Fibroblast of skin of back (primary cell): ENCODE results near the gene ITPR3.
"Not testable (repeated sequence)": the region's sequence is repeated elsewhere in the genome, so short reads cannot be mapped to it uniquely, and the experiment has no call there.

Source experiments
- DNase-seq: peaks from one replicate; pipeline ENCODE4 v3.0.0-alpha.2; 2013

The ITPR3 gene

DNA sequence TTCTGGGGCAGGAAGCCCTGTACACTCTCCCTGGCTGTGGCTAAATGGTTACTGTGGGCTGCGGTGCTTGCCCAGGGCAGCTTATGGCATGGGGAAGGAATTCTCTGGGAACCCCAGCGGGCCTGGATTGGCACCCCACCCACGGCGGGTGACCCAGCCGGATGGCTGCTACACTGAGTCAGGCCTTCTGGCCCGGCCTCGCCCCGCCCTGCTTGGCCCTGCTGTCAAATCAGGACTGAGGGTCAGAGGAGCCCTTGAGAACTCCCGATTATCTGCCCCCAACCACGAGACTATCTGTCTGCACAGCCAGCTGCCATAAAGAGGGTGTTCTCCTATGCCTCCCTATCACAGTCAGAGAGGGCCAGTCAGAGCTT, 7.3 kb upstream of the ITPR3 start:
- DNase-seq, result peak; percentile 56

DNA sequence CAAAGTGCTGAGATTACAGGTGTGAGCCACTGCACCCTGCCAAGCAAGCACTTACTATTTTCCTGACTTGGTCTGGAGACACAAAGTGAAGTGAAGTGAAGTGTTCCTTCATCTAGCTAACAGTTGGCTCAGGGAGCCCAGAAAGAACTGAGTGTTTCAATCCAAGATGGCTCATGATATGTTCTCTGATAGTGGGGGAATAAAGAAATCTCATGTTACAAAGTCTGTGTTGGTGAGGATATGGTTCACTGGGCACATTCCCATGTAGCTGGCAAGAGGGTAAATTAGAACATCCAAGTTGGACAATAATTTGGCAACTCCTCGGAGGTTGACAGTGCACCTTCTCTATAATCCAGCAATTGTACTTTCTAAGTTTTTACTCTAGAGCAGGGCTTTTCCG, 5.0 kb upstream of the ITPR3 start:
- no peak for DNase-seq

DNA sequence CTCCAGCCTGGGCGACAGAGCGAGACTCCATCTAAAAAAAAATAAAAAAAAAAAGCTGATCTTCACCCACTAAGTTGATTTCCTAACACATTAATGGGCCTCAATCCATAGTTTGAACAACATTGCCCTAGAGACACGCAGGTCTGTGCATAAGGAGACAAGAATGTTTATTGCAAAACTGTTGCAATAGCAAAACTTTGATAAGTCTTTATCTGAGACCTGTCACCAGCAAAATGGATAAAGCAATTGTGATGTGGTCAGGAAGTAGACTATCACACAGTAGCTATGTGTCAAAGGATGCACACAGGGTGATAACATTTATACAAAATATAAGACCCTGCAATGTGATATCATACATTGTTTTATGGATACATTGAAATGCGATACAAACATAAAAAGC, 4.2 kb upstream of the ITPR3 start:
- no peak for DNase-seq

DNA sequence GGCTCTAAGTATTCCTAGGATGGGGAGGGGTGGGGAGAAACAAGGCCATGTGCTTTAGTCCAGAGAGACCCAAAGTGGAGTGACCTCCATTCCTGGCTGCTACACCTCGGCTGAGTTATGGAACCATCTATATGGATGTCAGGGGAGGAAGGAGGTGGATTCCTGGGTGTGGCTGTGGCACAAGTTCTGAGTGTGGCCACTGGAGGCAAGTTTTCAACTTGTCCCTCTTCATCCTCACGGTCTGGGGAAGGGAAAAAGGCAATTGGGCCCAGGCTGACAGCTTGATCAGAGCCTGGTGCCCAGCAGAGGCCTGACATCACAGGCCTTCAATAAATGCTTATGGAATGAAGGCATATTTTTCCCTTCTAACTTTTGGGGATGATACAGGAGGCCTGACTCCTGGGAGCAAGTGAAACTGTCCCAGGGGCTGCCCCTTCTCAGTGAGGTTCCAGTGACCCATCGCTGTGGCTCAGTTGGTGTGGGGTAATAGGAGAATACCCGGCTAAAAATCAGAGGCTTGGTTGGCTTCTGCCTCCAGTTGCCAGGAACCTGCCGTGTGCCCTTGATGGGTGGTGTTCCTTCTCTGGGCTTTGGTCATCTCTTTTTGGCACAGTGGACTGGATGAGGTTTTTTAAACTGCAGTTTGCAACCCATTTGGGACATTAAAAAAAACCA, 1.8 kb upstream of the ITPR3 start:
- no peak for DNase-seq

DNA sequence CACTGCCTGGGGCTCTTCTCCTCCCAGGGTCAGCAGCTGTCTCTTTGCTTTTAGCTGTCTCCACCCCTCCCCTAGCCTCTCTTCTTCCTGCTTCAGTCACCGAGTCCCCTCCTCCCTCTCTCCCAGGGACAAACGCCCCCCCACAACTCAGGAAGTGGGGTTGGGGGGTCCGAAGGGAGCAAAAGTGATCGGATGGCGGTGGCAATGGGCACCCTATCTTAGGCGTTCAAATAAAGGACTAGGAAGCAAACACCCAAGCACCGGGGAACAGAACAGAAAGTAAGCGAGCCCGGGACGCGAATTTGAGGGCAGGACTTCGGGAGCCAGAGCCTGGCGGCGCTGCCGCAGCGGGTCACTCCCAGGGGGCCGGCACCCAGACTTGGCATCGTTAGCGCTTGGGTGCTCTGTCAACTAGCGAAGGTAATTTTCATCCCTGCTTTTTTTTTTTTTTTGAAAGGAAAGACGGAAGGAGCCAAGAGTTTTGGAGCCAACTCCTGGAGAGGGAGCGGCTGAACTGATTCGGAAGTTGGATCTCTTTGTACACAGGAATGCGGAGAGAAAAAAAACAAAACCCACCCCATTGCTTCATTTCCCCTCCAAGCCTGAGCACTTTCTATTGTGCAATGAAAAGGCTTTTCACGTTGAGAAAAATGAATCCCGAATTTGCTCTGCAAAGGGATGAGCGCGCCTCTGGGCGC, 815 bp upstream of the ITPR3 start:
- DNase-seq, result peak; percentile 25

DNA sequence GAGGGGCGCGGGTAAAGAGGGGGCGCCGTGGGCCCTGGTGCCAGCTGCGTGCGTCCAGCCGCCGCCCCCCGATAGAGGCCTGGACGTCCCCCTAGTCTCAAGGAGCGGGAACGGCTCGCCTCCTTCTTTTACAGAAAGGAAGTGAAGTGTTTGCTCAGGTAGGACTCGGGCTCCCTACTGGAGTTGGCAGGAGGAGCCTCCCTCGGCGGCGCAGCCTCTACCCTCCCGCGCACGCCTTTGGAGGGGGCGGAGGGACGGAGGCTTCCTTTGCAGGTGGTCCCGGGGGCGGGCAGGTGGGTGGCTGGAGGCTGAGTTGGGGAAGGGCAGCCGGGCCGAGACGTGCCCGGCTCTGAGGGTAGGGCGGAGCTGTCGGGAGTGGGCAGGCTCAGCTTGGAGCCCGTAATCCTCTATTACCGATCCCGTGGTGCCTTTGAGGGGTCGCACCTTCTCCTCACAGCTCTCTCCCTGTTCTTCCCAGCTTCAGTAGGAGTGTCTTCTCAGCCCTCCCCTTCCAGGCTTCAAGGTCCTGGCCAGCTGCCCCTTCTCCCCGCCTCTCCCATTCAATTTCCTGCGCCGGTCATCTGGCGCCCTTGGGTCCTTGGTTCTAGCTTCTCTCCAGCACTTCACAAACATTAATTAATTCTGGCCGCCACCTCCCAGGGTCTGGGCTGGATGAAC, 728 bp downstream of the ITPR3 start:
- DNase-seq, result no peak

DNA sequence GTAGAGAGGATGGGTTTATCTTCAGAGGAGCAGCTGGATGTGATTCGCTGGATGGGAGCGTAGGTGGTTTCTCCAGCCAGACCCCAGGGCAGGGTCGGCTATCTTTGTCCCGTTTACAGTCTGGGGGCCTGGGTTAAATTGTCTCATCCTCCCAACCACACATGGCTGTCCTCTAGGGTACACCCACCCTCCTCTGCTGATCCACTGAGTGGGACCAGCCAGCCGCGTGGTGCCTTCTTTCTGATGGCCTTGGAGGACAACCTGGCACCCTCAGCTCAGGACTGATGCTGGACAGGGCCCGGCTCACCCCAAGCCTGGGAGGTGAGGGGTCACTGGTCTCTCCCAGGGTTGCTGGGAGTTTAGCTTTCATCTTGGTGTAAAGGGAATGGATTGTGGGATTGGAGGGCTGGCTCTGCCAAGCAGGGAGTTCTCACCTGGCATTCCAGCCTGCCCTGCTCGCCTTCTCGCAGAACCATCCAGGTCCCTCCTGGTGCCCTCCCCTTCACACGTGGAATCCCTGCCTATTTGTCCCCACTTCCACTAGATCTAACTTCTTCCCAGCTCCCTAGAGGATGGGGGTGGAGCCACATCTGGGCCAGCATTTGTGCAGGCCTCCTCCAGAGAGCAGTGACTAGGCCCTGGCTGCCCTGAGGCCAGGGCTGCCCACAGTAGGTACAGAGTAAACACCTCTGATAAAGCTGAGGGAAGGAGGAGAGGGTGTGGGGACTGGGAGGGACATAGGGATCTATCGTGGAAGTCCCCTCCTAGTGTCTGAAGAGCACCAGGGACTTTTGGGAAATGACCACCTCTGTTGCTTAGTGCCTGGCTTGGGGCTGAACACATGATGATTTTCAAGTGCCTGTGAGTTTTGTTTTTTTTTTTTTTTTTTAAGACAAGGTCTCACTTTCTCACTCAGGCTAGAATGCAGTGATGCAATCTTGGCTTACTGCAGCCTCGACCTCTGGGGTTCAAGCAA, 1.6 kb downstream of the ITPR3 start:
- no peak for DNase-seq

DNA sequence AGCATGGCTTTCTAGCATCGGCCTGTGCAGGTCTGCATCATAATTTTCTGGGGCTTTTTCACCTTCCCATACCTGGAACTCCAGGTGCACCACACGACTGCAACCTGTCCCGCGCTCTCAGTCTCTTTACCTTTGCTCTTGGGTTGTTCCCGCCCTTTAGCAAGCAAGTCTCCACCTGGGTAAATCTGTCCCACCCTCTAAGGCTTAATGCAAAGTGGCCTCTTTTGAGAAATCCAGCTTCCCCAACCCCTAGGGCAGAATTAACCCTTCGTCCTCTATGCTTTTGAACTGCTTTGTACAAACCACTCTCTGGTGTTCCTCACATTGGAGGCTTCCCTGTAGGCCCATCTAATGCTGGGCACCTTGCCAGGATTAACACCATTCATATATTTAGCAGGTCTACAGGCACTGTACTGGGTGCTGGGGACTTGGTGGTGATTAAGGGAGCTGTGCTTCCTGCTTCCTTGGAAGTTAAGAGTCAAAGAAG, 2.8 kb downstream of the ITPR3 start:
- no peak for DNase-seq

DNA sequence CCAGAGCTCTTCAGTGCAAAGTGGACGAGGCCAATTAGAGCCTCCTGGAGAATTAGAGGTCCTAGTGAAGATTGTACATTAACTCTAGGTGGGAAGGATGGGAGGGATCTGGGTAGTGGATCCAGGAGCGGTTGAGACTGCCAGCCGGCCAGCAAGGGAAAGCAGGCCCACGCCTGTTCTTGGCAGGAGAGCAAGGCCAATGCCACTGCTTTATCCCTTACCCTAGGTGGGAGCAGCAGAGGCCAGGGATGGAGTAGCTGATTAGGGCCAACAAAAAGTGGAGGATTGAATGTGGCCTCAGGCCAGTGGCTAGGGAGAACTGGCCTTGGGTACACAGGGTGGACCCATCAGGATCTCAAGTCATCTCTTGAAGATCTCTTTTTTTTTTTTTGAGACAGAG, 3.7 kb downstream of the ITPR3 start:
- no peak for DNase-seq

DNA sequence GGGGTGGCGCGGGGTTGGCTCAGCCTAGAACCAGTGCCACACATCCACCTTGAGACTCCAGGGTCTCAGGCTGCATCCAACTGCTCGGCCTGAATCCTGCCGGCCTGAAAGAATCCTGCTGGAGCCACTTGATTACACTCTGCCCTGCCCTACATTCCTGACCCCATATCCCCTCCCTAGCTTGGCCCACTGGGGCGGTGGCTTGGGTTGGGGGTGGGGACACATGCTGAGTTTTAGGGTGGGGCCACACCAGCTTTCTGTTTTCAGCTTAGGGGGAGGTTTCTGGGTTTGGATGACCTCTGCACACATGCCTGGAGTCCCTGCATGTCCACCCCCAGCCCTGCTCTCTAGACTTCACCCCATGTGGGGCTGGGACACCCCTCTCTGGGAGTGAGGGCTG, 6.8 kb downstream of the ITPR3 start:
- no peak for DNase-seq

DNA sequence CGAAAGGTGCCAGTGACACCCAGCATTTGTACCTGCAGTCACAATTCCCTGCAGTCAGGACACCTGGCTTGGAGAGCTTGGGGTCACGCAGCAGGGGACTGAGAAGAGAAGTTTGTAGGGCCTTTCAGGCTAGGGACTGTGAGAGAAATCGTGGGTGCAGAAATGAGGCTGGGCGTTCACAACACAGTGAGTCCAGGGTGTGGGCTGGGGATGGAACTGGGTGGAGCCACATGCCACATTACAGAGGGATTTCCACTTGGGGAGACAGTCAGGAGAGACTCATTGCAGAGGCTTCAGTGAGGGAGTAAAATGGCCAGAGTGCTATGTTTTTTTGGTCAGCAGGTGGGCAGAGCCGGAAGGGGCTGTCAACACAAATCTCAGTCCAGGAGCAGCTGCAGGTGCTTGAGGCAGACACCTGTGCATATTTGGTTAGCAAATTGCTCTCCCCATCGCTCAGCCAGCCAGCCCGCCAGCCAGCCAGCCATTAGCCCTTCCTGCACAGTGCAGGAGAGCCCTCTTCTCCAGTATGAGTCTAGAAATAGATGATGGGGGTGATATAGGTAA, 7.4 kb downstream of the ITPR3 start:
- DNase-seq, result no peak

DNA sequence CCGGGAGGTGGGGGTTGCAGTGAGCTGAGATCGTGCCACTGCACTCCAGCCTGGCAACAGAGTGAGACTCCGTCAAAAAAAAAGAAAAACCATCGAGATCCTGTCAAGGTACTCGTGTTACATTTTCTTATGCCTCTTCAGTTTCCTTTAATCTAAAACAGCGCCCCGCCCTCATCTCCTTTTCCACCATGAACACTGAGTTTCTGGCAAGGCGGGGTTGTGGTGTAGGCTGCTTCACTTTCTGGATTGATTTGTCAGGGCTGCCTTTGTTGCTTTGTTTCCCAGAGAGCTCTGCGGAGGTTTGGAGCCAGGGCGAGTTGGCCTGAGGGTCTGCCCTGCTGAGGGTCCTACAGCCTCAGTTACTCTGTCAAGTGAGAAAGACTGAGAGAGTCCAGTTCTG, 8.9 kb downstream of the ITPR3 start:
- DNase-seq, result no peak

DNA sequence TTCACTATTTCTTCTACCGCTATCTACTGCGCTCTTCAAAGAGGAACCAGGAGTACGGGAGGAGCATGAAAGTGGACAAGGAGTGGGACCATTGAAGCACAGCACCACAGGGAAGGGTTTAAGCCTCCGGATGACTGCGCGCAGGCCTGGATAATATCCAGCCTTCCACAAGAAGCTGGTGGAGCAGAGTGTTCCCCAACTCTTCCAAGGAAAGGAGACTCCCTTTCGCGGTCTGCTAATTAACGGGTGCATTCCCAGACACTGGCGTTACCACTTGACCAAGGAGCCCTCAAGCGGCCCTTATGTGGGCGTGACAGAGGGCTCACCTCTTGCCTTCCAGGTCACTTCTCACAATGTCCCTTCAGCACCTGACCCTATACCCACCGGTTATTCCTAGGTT, 10.4 kb downstream of the ITPR3 start:
- not testable (repeated sequence) for DNase-seq

DNA sequence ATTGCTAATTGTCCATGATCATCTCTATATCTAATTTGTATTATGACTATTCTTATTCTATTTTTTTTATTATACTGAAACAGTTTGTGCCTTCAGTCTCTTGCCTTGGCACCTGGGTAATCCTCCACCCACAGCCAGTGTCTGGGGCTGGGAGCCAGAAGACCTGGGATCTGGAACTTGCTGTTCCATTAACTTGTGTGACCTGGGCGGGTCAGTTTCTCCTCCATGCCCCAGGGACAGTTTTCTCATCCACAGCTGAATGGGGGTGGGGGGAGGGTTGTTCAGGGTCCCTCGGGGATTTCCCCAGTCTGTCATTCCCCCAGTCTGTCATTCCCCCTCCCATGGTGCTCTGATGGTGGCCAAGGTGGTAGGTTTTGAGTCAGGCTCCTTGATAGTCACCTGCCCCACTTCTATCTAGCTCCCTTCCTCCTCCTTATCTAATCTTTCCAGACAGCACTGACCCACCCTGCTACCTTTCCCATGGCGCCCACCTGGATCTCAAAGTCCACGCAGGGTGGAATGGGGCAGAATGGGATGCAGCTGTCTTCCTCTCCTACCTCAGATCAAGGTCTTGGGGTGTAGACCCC, 10.9 kb downstream of the ITPR3 start:
- no peak for DNase-seq

DNA sequence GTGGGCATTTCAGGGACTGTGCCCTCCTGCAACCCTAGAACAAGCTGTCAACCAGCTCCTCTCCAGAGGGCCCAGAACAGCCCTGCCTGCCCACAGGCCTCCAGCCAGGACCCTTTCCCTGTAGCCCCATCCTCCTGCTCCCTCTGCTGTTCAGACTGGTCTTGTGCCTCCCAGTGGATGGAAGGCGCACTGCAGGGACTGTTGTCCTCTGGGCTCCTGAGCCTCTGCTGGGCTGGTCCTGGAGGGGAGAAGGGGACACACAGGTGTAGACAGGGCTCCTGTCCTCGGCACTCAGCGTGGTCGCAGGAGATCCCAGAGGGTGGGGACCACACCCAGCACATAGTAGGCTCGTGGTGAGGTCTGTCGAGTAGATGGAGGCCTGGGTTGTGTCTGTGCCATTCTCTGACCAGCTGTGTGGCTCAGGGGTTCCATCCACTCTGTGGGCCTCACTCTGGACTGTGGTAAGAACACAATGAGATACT, 11.5 kb downstream of the ITPR3 start:
- peak; percentile 44 for DNase-seq

DNA sequence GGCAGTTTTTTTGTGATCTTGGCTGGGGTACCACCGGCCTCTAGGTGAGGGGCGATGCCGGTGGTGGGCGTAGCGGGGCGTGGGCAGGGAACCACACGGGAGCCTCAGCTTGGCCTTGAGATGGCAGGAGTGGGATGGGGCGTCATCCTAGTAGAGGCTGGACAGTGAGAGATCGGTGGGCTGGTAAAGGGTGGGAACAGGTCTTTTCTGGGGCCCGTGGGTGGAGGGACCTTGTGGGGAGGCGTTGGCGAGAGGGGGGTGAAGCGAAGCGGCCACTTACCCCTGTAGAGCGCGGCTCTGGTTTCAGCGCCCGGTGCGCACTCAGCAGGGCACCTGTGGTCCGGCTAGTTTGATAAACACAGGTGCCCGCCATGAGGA, 12.0 kb downstream of the ITPR3 start:
- DNase-seq, result no peak

DNA sequence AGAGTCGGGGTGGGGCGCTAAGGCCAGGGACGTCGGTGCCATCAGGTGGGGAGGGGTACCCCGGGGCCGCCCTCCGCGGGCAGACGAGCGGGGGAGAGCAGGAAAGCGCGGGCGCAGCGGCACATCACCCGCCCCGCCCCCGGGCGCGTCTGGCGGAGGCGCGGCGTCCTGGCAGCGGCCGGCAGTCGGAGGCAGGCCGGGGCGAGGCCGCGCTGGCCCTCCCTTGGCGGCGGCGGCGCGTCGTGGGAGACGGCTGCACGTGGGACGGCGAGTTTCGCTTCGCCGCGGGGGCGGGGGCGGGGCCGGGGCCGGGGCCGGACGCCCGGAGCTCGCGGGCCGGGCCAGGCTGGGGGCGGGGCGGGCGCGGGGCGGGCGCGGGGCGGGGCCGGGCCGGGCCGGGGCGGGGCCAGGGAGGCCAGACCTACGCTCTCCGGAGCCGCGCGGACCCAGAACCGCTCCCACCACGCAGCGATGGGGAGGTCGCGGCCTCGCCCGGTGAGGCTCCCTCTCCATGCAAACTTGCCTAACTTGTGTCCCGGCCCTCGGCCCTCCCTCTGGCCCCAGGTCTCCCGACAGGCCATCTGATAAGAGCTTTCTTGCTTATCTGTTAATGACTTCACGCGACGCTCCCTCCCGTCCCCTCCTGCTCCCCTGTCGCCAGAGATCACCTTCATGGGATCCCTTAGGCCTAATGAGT, 12.5 kb downstream of the ITPR3 start:
- DNase-seq, result peak; percentile 60

DNA sequence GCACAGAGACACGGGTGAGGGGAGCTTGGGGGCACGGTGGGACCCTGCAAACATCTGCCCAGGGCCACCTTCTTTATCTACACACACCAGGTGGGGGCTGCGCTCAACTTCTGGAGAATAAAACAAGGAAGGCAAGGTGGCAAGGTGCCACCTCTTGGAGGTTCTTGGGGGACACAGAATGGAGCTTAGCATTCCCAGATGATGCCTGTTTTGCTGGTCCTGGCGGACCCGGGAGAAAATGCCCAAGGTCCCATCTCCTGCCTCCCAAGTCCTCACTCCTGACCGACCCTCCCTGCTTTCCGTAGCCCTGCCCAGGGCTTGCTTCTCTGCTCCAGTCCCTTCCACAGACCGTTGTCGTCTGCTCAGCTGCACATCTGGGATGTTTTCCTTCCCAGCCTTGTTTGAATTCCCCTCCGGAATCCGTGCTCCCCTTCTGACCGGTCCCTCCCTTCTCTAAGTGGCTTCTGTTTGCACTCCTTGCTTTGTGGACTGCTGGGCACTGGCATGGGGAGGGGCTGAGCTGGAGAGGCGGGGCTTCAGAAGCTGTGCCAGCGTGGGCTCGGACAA, 13.1 kb downstream of the ITPR3 start:
- DNase-seq, result no peak

DNA sequence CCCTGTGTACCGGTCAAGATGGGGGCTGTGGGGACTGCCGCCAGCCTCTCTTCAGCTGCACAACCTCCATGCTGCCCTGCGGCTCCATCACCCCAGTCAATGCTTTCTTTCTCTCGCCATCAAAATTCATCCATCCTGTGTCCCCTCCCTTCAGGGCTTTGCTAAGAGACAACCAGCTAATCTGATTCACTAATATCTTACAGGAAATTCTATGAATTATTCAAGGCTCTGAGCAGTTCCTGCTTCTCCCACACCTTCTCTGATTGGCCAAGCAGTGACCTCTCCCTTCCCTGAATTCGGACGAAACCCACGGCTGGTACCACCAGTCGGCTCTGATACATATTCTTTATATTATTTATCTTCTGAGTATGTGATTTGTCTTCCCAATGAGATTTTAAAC, 13.8 kb downstream of the ITPR3 start:
- no peak for DNase-seq

DNA sequence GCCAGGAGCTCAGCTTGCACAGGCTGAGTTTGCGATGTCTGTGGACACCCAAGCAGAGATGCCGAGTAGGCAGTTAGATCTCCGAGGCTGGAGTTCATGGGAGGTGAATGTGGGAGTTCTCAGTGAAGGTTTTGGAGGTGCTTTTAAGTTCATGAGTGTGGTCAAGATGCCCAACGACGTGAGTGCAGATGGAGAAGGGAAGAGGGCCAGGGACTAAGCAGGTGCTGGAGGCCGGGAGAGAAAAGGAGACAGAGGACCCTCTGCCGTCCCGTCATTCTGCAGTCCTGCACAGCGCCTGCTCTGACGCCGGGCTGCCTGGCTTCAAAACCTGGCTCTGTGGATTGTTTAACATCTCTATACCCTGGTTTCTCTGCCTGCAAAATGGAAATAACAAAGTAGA, 15.5 kb downstream of the ITPR3 start:
- no peak for DNase-seq

DNA sequence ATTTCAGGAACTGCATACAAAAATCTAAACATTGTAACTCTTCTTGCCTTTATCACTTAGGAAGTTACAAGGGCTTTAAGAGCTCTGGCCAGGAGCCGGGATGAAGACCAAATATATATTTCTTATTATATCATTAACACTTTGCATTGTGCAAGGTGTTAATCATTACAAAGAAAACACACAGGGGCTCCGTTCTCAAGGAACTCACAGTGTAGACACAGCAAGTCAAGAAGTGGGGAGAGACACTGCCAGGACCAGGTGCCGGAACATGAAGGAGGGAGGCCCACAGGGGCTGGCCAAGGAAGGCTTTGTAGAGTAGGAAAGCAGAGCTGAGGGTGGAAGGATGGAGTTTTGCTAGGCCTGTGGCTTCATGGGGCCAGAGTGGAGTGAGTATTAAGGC, 17.4 kb downstream of the ITPR3 start:
- DNase-seq, result no peak
